ENCODE results near the gene CERK.

CERK gene

GRCh38 chr22:46770726-46771125, 32.7 kb upstream of the CERK start:
- TF ChIP-seq GATA3 (IDR thresholded peaks at IDR 0.05; ENCODE audit: low read depth, low read length) (no peak), GATA2 (IDR thresholded peaks at IDR 0.05; ENCODE audit: low read depth, low read length) (no peak)

- TF ChIP-seq GATA2 (IDR thresholded peaks at IDR 0.05; ENCODE audit: low read depth, low read length), result no peak
- TF ChIP-seq GATA3 (IDR thresholded peaks at IDR 0.05; ENCODE audit: low read depth, low read length), result no peak
Observed at GRCh38 chr22:46770151-46770641, 32.1 kb upstream of the CERK start.

GRCh38 chr22:46769706-46770105, 31.7 kb upstream of the CERK start:
- TF ChIP-seq GATA2 (IDR thresholded peaks at IDR 0.05; ENCODE audit: low read depth, low read length) (no peak), GATA3 (IDR thresholded peaks at IDR 0.05; ENCODE audit: low read depth, low read length) (no peak)

- TF ChIP-seq GATA3 (IDR thresholded peaks at IDR 0.05; ENCODE audit: low read depth, low read length), result no peak
- no peak for TF ChIP-seq GATA2 (IDR thresholded peaks at IDR 0.05; ENCODE audit: low read depth, low read length)
Observed at GRCh38 chr22:46769191-46769675, 31.2 kb upstream of the CERK start.

GRCh38 chr22:46767249-46767985, 29.4 kb upstream of the CERK start:
- TF ChIP-seq GATA2 (IDR thresholded peaks at IDR 0.05; ENCODE audit: low read depth, low read length) (no peak), GATA3 (IDR thresholded peaks at IDR 0.05; ENCODE audit: low read depth, low read length) (no peak)

DNA sequence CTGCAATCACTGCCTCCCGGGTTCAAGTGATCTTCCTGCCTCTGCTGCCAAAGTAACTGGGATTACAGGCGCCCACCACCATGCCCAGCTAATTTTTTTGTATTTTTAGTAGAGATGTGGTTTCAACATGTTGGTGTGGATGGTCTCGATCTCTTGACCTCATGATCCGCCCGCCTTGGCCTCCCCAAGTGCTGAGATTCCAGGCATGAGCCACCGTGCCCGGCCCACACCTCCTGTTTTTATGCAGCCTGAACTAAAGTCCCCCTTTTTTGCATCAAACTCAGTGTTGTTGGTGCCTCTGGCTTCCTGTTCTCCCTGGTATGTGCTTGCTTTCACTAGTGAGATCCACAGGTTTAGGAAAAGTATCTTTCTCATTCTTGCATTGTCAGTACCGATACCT, 28.6 kb upstream of the CERK start:
- TF ChIP-seq GATA3 (IDR thresholded peaks at IDR 0.05; ENCODE audit: low read depth, low read length) (no peak), GATA2 (IDR thresholded peaks at IDR 0.05; ENCODE audit: low read depth, low read length) (no peak)

- no peak for TF ChIP-seq GATA3 (IDR thresholded peaks at IDR 0.05; ENCODE audit: low read depth, low read length)
- no peak for TF ChIP-seq GATA2 (IDR thresholded peaks at IDR 0.05; ENCODE audit: low read depth, low read length)
Observed at GRCh38 chr22:46764779-46765485, 26.9 kb upstream of the CERK start.

GRCh38 chr22:46764140-46764680, 26.2 kb upstream of the CERK start:
- TF ChIP-seq GATA2 (IDR thresholded peaks at IDR 0.05; ENCODE audit: low read depth, low read length) (no peak), GATA3 (IDR thresholded peaks at IDR 0.05; ENCODE audit: low read depth, low read length) (no peak)

- no peak for TF ChIP-seq GATA2 (IDR thresholded peaks at IDR 0.05; ENCODE audit: low read depth, low read length)
- TF ChIP-seq GATA3 (IDR thresholded peaks at IDR 0.05; ENCODE audit: low read depth, low read length), result no peak
Observed at GRCh38 chr22:46763051-46763705, 25.1 kb upstream of the CERK start.

- TF ChIP-seq GATA2 (IDR thresholded peaks at IDR 0.05; ENCODE audit: low read depth, low read length), result no peak
- TF ChIP-seq GATA3 (IDR thresholded peaks at IDR 0.05; ENCODE audit: low read depth, low read length), result no peak
Observed at GRCh38 chr22:46762238-46763050, 24.4 kb upstream of the CERK start, which contains the start of gene TBC1D22A. TBC1D22A (plus strand) TSS chr22:46762650; CDS start chr22:46762787, 137 bp downstream.

DNA sequence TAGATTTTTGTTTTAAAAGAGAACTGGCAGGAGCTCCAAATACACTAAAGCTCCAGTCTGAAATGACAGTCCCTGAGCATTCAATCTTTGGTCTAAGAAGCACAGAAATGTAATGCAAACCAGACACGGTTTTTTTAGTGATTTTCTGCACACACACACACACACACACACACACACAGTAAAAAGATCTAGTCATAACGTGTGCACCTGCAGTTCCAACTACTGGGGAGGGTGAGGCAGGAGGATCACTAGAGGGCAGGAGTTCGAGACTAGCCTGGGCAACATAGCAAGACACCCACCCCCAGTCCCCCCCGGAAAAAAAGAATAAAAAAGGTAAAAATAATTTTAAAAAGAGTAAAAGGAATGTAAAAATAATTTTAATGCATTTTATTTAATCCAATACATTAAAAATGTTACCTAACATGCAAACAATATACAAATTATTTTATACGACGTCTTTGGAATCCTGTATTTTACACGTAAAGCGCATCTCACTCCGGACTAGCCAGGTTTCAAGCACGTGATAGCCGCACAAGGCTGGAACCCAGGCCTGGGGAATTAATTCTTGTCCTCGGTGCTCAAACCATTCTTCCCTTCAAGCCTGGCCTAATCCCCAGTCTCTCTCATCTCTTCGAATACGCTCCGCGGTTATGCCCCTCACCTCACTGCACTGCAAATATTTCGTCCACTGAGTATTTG, 23.6 kb upstream of the CERK start:
- TF ChIP-seq GATA3 (IDR thresholded peaks at IDR 0.05; ENCODE audit: low read depth, low read length) (no peak), GATA2 (IDR thresholded peaks at IDR 0.05; ENCODE audit: low read depth, low read length) (no peak)

GRCh38 chr22:46761017-46761416, 23.0 kb upstream of the CERK start:
- no peak for TF ChIP-seq GATA2 (IDR thresholded peaks at IDR 0.05; ENCODE audit: low read depth, low read length)
- no peak for TF ChIP-seq GATA3 (IDR thresholded peaks at IDR 0.05; ENCODE audit: low read depth, low read length)

DNA sequence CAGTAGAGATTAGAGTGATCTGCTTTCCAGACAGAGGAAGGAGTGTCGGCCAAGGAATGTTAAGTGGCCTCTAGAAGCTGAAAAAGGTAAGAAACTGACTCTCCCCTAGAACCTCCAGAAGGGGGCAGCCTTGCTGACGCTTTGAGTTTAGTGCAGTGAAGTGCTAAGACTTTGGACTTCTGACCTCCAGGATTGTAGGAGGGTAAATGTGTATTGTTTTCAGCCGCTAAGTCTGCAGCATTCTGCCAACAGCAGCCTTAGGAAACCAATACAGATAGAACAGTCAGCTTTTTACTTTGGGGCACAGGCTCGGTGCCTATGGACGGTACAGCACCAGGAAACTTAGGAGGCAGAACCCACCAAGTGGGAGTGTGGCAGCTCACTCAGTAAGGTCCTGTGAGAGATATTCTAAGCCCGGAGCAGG, 20.8 kb upstream of the CERK start:
- no peak for TF ChIP-seq GATA3 (IDR thresholded peaks at IDR 0.05; ENCODE audit: low read depth, low read length)
- TF ChIP-seq GATA2 (IDR thresholded peaks at IDR 0.05; ENCODE audit: low read depth, low read length), result no peak
